Measurements from ENCODE around the gene PIBF1.

Gene PIBF1

GRCh38 chr13:72960114-72960513 is 178.2 kb downstream of the PIBF1 start:
- H3K4me3 ChIP-seq (replicated peaks; ENCODE audit: insufficient read depth, low read length) = no peak overlapping the region
- no peak for TF ChIP-seq GABPA (IDR thresholded peaks at IDR 0.05; ENCODE audit: low read depth)
- TF ChIP-seq POLR2AphosphoS5 (IDR thresholded peaks at IDR 0.05; ENCODE audit: low read depth) = no peak
- no peak for TF ChIP-seq SPI1 (IDR thresholded peaks at IDR 0.05; ENCODE audit: borderline replicate concordance, low read depth)
- TF ChIP-seq REST (IDR thresholded peaks at IDR 0.05; ENCODE audit: insufficient replicate concordance, low read depth) = no peak
- no peak for TF ChIP-seq CTCF (IDR thresholded peaks at IDR 0.05; ENCODE audit: insufficient read depth, low read length)
- H3K27ac ChIP-seq (replicated peaks) = no peak overlapping the region
- DNase-seq (ENCODE audit: low read depth in 1 of 2, low spot score in 1 of 2) = no peak
- H3K27me3 ChIP-seq (ENCODE audit: insufficient read depth, poor library complexity, severe bottlenecking) = no peaks in the 10 kb centered on the region

- TF ChIP-seq SPI1 (IDR thresholded peaks at IDR 0.05; ENCODE audit: borderline replicate concordance, low read depth) (no peak), POLR2AphosphoS5 (IDR thresholded peaks at IDR 0.05; ENCODE audit: low read depth) (no peak), REST (IDR thresholded peaks at IDR 0.05; ENCODE audit: insufficient replicate concordance, low read depth) (no peak), CTCF (IDR thresholded peaks at IDR 0.05; ENCODE audit: insufficient read depth, low read length) (no peak), GABPA (IDR thresholded peaks at IDR 0.05; ENCODE audit: low read depth) (no peak)
- H3K27ac ChIP-seq (replicated peaks) = no peak overlapping the region
- no peak for DNase-seq (ENCODE audit: low read depth in 1 of 2, low spot score in 1 of 2)
- H3K27me3 ChIP-seq (ENCODE audit: insufficient read depth, poor library complexity, severe bottlenecking) = no peaks in the 10 kb centered on the region
- H3K4me3 ChIP-seq (replicated peaks; ENCODE audit: insufficient read depth, low read length) = no peak overlapping the region
Measured at GRCh38 chr13:72960541-72960940, 178.6 kb downstream of the PIBF1 start.

- TF ChIP-seq SPI1 (IDR thresholded peaks at IDR 0.05; ENCODE audit: borderline replicate concordance, low read depth) = peak; percentile 60
- TF ChIP-seq CTCF (IDR thresholded peaks at IDR 0.05; ENCODE audit: insufficient read depth, low read length) = no peak
- no peak for TF ChIP-seq GABPA (IDR thresholded peaks at IDR 0.05; ENCODE audit: low read depth)
- no peak for DNase-seq (ENCODE audit: low read depth in 1 of 2, low spot score in 1 of 2)
- H3K4me3 ChIP-seq (replicated peaks; ENCODE audit: insufficient read depth, low read length) = no peak overlapping the region
Measured at GRCh38 chr13:72963762-72964161, 181.8 kb downstream of the PIBF1 start.

GRCh38 chr13:72970301-72970880 is 188.5 kb downstream of the PIBF1 start:
- no peak for DNase-seq (ENCODE audit: low read depth in 1 of 2, low spot score in 1 of 2)
- H3K4me3 ChIP-seq (replicated peaks; ENCODE audit: insufficient read depth, low read length) = no peak overlapping the region
- H3K27ac ChIP-seq (replicated peaks) = no peak overlapping the region
- no peak for TF ChIP-seq GABPA (IDR thresholded peaks at IDR 0.05; ENCODE audit: low read depth)
- TF ChIP-seq SPI1 (IDR thresholded peaks at IDR 0.05; ENCODE audit: borderline replicate concordance, low read depth) = no peak
- TF ChIP-seq REST (IDR thresholded peaks at IDR 0.05; ENCODE audit: insufficient replicate concordance, low read depth) = no peak
- TF ChIP-seq CTCF (IDR thresholded peaks at IDR 0.05; ENCODE audit: insufficient read depth, low read length) = no peak
- no peak for TF ChIP-seq POLR2AphosphoS5 (IDR thresholded peaks at IDR 0.05; ENCODE audit: low read depth)
- no peaks in the 10 kb centered on the region for H3K27me3 ChIP-seq (ENCODE audit: insufficient read depth, poor library complexity, severe bottlenecking)

More at GRCh38 chr13:72963762-72964161, 181.8 kb downstream of the PIBF1 start:
- H3K27ac ChIP-seq (replicated peaks) = no peak overlapping the region
- no peaks in the 10 kb centered on the region for H3K27me3 ChIP-seq (ENCODE audit: insufficient read depth, poor library complexity, severe bottlenecking)

Data from HL-60 (cell line).